ENCODE measurements around the gene TCF4.

Gene TCF4

GRCh38 chr18:55585920-55586561 is 2.0 kb downstream of the TCF4 start:
- no peak for DNase-seq (ENCODE audit: low spot score)

- DNase-seq (ENCODE audit: low spot score): no peak
Measured at GRCh38 chr18:55585065-55585919, 2.7 kb downstream of the TCF4 start.

DNA sequence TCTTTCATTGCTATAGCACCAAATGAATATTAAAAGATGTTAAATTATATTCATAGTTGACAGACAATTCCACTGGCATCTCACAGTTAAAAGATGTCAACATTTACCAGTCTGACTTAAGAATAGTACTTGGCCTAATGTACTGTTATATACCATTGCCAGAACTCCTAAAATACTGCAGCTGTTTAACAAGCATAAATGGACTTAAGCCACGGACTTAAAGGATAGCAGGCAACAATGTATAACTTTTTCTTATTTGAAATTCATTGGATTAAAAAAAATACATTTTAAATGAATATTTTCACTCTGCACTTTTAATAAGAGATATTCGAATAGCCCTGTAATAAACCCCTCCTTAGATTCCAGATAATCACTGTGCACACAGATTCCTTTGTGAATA is 3.8 kb downstream of the TCF4 start:
- DNase-seq (ENCODE audit: low spot score): no peak

- DNase-seq (ENCODE audit: low spot score): no peak
Measured at GRCh38 chr18:55582325-55582724, 5.7 kb downstream of the TCF4 start.

- DNase-seq (ENCODE audit: low spot score): no peak
Measured at GRCh38 chr18:55579501-55580270, 8.3 kb downstream of the TCF4 start.

GRCh38 chr18:55577812-55578539 is 10.0 kb downstream of the TCF4 start:
- DNase-seq (ENCODE audit: low spot score): no peak

DNA sequence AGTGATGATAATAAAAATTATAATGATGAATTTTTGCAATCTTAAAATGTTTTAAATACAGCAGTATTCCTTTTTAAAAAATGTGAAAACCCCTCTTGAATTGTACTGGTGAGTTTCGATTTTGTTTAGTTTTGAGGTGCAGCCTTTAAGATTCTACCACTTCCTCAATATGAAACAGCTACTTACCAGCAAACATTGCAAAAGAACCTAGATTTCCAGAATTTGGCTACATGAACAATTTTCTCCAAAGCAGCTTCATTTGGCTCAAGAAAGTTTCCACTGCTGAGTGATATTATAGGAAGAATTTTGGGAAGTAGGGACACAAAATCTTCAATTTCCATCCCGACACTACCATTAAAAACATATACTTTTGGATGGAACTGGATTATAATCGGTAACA is 12.0 kb downstream of the TCF4 start:
- DNase-seq (ENCODE audit: low spot score): no peak

GRCh38 chr18:55575066-55575465 is 12.9 kb downstream of the TCF4 start:
- no peak for DNase-seq (ENCODE audit: low spot score)

DNA sequence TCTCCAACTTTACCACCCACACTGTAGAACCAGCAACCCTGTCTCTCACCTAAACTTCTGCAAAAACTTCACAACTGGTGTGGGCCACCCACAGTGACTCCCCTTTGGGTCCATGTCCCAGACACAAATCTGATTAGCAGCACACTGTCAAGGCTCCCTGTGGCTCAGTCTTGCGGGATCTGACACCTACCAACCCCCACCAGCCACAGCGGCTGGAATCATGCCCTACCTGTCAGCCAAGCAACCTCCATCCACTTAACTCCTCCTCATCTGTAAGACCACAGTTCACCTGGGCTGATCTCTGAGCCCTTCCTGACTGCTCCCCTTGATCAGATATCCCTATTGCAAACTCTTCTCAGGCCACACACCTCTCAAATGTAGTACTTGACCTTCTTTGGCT is 14.6 kb downstream of the TCF4 start:
- no peak for DNase-seq (ENCODE audit: low spot score)

- no peak for DNase-seq (ENCODE audit: low spot score)
Measured at GRCh38 chr18:55570966-55571365, 17.0 kb downstream of the TCF4 start.

DNA sequence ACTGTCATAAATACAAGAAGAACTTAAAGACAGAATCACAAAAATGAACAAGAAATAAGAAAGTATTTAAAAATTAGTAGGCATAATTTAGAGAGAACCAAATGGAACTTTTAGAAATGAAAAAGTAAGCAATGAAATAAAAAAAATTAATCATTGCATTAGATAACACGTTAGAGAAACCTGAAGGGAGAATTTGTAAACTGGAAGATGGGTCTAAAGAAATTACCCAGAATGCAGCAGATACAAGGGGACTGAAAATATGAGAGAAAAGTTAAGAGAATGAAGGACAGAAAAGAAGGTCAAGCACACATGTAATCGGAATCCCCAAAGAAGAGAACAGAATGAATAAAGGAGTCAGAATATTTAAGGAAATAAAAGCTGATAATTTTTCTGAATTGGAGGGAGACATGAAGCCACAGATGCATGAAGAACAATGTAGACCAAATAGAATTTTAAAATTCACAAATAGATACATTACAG is 21.5 kb downstream of the TCF4 start:
- no peak for DNase-seq (ENCODE audit: low spot score)

- no peak for DNase-seq (ENCODE audit: low spot score)
Measured at GRCh38 chr18:55559739-55560138, 28.3 kb downstream of the TCF4 start.

DNA sequence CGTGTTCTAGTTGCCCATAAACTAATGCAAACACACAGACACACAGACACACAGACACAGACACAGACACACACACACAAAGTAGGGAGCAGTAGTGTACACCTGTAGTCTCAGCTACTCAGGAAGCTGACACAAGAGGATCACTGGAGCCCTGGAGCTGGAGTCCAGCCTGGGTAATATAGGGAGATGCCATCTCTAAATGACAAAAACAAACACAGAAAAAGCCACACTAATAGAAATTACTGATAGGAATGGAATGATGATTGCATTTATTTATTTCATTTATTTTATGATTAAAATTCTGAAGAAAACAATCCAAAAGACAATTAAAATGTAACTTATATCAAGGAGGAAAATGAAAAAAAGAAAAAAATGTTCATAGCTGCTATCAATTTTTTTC is 30.8 kb downstream of the TCF4 start:
- DNase-seq (ENCODE audit: low spot score): no peak

GRCh38 chr18:55555395-55556027 is 32.5 kb downstream of the TCF4 start:
- no peak for DNase-seq (ENCODE audit: low spot score)

- DNase-seq (ENCODE audit: low spot score): no peak
Measured at GRCh38 chr18:55552526-55553189, 35.3 kb downstream of the TCF4 start.

DNA sequence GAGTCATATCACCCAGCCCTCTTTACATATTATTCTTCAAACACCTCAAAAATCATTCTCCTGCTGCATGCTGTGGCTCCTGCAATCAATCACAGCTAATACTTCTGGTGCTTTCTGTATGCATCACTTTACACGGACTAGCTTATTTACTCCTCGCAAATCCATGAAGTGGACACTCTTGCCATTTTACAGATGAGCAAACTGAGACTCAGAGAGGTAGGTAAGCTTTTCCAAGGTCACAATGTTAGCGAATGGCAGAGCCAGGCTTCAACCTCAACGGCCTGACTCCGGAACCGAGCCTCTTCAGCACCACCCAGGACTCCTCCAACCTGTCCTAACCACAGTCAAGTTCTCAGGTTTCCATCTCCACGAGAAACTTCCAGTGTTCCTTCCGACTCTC is 36.8 kb downstream of the TCF4 start:
- no peak for DNase-seq (ENCODE audit: low spot score)

DNA sequence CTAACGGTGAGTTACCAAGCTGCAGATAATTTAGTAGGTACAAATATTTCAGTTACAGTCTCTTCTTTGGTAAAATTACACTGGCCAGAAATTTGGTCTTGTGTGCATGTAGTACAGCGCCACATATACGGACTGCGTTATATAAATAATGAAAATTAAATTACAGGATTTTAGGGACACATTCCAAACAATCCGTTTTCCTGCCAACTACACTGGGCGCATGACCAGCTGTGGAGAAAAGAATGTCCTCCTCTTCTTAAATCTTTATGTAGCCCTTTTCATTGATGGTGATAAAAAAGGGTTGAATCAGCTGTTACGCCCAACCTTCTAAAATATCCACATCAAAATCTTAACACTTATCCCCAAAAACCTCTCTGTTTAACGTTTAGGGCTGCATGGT is 37.5 kb downstream of the TCF4 start:
- no peak for DNase-seq (ENCODE audit: low spot score)

- no peak for DNase-seq (ENCODE audit: low spot score)
Measured at GRCh38 chr18:55549474-55550104, 38.4 kb downstream of the TCF4 start.

DNA sequence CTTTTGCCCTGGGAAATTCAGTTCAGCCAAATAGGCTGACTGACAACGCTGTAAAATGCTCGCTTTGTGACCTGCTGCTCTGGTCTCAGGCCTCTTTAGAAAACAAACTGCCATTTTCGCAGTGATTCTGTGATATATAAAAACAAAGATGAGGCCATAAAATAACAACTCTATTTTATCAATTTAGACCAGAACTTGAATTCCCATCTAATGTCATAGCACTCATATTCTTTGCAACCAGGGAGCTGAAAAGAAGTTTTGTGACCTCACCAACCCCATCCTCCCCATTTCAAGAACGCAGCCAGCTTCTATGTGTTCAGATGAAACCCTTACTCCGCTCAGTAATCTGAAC is 40.3 kb downstream of the TCF4 start:
- DNase-seq (ENCODE audit: low spot score): no peak

- DNase-seq (ENCODE audit: low spot score): no peak
Measured at GRCh38 chr18:55546851-55547704, 40.9 kb downstream of the TCF4 start.

Data from LoVo (cell line).